ENCODE data around the gene PCDHGA5. TPM values are rescaled to one million over a fixed set of nuclear protein-coding genes. Genes with fewer than 3 reads are reported as not detected.
"Not testable (repeated sequence)": the region's sequence is repeated elsewhere in the genome, so short reads cannot be mapped to it uniquely, and the experiment has no call there.

The PCDHGA5 gene
- 0.72 TPM for total RNA-seq

GRCh38 chr5:141363952-141364660, at the start of gene PCDHGA5:
Gene PCDHGA5 (plus strand): TSS chr5:141364162. CDS start chr5:141364331, 169 bp downstream.
- no peak for ATAC-seq

- ATAC-seq, result not testable (repeated sequence)
Measured at GRCh38 chr5:141316963-141317362, 47.0 kb upstream of the PCDHGA5 start.

- ATAC-seq, result no peak
Measured at GRCh38 chr5:141319202-141319601, 44.8 kb upstream of the PCDHGA5 start.

DNA sequence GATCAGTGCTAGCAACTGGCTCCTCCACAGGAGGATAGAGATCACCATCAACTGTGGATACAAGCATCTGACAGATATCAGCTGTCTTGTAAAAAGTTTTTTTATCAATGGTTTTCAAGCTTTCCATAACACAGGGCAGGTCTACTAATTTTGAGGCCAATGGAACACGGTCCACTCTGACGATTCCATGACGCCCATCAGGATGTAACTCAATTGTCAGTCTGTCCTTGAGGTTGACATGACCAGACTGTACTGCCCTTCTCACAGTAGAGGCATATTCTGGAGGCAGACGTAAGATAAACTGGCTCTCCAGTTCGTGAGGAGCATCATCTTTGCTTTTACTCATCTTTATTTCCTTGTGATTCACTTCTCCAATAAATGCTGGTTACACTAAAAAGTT, 44.3 kb upstream of the PCDHGA5 start:
- no peak for ATAC-seq

DNA sequence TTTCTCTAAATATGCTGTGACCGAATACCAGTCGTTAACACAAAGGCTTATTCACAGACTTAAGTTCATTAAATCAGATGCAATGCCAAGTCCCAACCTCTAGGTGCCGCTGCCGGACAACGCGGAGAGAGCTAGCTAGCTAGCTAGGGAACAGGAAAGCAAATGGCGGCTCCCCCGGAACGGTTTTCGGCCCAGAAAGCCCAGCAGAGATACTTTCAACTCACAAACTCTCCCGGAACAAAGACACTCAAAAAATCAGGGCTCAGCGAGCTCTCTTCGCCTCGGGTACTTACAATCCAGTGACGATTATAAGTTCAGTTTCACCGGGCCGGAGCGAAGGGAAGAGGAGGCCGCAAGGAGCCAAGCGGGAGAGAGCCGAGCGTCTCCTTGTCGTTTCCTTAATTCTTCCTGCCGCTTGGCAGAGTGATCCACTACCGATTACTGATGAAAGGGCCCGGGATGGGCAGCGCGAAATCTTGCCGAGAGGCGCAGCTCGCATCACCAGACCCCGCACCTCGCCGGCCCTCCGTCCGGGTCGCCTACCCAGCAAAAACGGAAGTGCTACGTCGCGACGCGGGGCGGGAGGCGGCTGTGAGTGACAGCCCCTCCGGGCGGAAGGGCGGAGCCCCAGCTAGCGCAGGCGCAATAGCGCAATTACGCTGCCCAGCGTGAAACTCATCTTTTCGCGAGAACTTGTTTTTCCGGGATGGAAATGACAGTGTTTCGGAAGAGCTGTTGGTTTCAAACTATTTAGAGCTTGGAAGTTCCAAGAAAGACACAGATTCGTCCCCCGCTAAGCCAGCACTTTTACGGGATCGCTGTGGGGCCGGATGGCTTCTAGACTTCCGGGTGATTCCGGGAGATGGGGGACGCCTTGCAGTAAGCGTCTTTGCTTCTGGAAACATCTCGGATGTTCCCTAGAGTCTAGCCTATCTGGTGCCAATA, 43.5 kb upstream of the PCDHGA5 start, which contains the start of gene TAF7:
Gene TAF7 (minus strand): TSS at position 560 of the 945 bp plus-strand sequence. CDS start 740 bp downstream, outside the sequence.
- peak; percentile 99 for ATAC-seq

DNA sequence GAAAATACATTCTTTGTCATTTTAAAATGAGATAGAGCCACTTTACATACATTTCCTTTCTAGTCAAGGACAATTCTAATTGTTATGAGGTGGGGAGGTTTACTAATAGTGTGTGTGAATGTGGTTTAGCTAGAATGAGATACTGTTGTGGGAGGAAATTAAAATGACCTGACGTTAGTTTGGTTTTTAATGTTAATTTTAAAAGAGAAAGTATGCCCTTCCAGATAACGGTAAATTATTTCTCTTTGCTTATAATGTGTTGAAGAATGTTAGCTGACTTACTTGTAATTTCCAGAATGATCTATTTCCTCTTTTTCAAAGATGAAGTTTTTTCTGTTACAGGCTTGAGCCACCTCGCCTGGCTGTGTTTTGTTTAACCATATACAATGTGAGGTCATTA, 41.7 kb upstream of the PCDHGA5 start:
- ATAC-seq, result no peak

DNA sequence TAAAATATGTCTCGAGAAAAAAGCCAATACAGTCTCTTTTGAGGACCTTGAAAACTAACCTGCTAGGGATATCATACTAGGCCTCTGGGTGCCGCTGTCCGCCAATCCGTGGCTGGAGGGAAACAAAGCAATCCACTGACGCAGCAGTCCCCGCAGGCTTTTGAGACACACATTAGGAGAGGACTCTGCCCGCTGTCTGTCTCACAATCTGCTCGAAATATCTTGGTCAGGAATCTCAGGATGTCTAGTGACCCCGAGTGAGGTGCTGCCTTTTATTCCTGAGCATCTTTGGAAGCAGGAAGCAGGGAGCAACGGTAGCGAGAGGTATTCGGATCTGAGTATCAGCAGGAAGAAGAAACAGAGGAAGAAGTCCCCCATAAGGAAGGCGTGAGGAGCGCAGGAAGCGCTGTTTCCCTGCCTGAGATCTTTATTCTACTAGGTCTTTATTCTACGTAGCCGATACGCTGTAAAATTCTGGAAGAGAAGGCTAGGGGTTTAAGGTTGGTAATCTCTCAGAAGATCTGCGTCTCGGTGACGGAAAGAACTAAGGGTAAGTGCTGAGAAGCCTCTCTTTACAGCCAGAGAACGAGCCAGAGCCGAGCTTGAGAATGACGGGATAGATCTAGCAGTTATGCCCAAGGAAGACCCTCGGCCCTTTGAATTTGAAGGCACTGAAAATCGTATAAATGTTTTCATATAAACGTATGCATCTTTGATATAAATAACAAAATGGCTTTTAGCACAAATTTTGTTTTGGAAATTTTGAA, 37.7 kb upstream of the PCDHGA5 start:
- ATAC-seq, result peak; percentile 78

GRCh38 chr5:141328231-141328630, 35.7 kb upstream of the PCDHGA5 start:
- no peak for ATAC-seq

DNA sequence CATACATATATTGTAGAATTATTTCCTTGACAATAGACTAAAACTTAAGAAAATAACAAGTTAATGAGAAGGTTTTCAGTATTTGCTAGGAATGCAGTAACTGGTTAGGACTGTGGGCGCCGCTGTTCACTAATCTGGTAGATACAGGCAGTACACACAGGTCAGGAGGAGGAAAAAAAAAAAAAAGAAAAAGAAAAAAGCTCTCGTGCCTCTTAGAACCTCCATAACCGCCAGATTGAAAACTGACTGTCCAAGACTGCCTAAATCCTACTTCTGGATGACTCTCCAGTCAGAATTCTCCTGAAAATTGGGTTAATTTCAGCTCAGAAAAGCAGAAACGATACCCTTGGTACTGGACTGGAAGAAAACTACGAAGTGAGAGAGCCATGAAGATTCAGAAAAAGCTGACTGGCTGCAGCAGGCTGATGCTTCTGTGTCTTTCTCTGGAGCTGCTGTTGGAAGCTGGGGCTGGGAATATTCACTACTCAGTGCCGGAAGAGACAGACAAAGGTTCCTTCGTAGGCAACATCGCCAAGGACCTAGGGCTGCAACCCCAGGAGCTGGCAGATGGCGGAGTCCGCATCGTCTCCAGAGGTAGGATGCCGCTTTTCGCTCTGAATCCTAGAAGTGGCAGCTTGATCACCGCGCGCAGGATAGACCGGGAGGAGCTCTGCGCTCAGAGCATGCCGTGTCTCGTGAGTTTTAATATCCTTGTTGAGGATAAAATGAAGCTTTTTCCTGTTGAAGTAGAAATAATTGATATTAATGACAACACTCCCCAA, 33.5 kb upstream of the PCDHGA5 start, which contains the start of gene PCDHGA1:
Gene PCDHGA1 (plus strand): TSS at position 216 of the 782 bp plus-strand sequence.
- no peak for ATAC-seq

GRCh38 chr5:141332571-141332970, 31.4 kb upstream of the PCDHGA5 start:
- not testable (repeated sequence) for ATAC-seq

DNA sequence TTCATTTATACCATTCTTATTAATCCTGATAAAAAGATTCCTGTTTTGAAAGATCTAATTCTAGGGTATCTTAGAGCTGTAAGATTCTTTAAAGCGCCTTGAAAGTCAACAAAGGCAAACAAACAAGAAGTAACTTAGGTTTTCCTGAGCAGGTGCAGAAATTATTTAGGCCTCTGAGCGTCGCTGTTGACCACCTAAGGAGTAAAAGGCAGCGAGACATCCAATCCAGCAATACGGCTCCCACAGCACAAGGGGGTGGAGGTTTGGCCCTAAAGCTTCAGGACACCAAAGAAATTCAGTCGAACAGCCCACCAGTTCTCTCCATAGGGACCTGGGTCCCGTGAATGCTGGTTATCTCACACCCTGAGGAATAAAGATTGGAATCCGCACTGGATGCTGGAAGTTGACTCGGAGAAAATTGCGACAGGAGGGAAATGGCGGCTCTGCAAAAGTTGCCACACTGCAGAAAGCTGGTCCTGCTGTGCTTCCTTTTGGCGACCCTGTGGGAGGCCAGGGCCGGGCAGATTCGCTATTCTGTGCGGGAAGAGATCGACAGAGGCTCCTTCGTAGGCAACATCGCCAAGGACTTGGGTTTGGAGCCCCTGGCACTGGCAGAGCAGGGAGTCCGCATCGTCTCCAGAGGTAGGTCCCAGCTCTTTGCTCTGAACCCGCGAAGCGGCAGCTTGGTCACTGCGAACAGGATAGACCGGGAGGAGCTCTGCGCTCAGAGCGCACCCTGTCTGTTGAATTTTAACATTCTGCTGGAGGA, 25.2 kb upstream of the PCDHGA5 start, which contains the start of gene PCDHGA2:
Gene PCDHGA2 (plus strand): TSS at position 223 of the 769 bp plus-strand sequence.
- ATAC-seq, result no peak

GRCh38 chr5:141340781-141341354, 23.1 kb upstream of the PCDHGA5 start:
- ATAC-seq, result not testable (repeated sequence)

DNA sequence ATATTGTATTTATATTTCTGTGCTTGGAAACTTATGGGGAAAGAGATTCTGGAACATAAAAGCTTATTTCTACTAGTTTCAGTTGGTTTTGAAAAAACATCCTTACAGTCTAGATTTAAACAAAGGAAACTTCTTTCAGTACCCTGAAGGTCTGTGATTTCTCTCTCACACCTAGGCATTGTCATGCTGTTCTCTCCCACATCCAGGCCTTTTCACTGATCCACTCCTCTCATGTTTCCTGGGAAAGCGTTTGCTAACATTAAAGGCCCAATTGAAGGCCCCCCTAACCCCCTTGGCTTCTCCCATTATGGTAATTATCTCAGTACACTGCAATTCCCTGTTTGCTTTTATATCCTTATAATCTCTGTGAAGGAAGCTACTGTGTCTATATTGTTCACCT, 21.2 kb upstream of the PCDHGA5 start:
- no peak for ATAC-seq

GRCh38 chr5:141343242-141343952, 20.6 kb upstream of the PCDHGA5 start, which contains the start of gene PCDHGA3:
Gene PCDHGA3 (plus strand): TSS chr5:141343829. CDS start chr5:141344034, 205 bp downstream.
- no peak for ATAC-seq

GRCh38 chr5:141343953-141344463, 20.0 kb upstream of the PCDHGA5 start:
- ATAC-seq, result no peak

DNA sequence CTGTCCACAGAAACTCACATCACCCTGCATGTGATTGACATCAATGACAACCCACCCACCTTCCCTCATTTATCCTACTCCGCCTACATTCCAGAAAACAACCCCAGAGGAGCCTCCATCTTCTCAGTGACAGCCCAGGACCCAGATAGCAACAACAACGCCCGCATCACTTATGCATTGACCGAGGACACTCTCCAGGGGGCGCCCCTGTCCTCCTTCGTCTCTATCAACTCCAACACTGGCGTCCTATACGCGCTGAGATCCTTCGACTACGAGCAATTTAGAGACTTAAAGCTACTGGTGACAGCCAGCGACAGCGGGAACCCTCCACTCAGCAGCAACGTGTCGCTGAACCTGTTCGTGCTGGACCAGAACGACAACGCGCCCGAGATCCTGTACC, 18.6 kb upstream of the PCDHGA5 start:
- no peak for ATAC-seq

- ATAC-seq, result not testable (repeated sequence)
Measured at GRCh38 chr5:141346017-141346416, 17.9 kb upstream of the PCDHGA5 start.

DNA sequence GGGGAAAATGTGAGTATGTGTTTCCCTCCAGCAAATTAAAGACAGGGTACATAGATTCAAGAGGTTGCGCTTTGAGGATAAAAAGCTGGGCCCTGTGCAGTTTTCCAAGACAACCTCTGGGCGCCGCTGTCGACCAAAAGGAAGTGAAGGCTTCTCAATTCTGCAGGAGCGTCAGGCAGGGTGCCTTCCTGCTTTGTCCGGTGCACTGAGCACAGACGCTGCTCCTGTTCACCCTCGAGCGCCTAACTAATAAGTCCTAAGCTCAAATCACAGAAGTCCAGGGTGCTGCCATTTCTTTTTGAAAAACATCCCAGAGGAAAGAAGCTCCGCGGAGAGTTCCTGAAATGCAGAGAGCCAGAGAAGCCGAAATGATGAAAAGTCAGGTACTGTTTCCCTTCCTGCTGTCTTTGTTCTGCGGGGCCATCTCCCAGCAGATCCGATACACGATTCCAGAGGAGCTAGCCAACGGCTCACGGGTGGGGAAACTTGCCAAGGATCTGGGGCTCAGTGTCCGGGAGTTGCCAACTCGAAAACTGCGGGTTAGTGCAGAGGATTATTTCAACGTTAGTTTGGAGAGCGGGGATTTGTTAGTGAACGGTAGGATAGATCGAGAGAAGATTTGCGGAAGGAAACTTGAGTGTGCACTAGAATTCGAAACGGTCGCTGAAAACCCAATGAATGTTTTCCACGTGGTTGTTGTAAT, 13.9 kb upstream of the PCDHGA5 start, which contains the start of gene PCDHGB1:
Gene PCDHGB1 (plus strand): TSS at position 183 of the 703 bp plus-strand sequence. CDS start 162 bp downstream, at position 345.
- no peak for ATAC-seq
